Breast epithelium (tissue), 4 donors: Measurements from ENCODE around the gene CDH24. TPM values are rescaled to one million over a fixed set of nuclear protein-coding genes. Genes with fewer than 3 reads are reported as not detected.

Experiments used
- DNase-seq, 2 donors: peaks; one replicate each; pipeline ENCODE4 v3.0.0-alpha.2; 2019; ENCODE audit warnings: low spot score in 2 of 2
- H3K27ac ChIP-seq, 2 donors: fragments of 200-600 bp; sonication (generic) in 1 of 2; one replicate each; pipeline ENCODE4 v1.5.1; 2016 to 2019; ENCODE audit warnings: mild to moderate bottlenecking in 1 of 2
- H3K27me3 ChIP-seq, 2 donors: fragments of 200-600 bp; sonication (generic) in 1 of 2; one replicate each; pipeline versions ENCODE4 v1.5.1 to v1.6.0; 2017 to 2019; ENCODE audit warnings: control low read depth in 1 of 2, mild to moderate bottlenecking in 1 of 2
- H3K36me3 ChIP-seq: fragments of 200-600 bp; one replicate; pipeline ENCODE4 v1.5.1; 2019
- H3K4me1 ChIP-seq, 2 donors: fragments of 200-600 bp; sonication (generic); one replicate each; pipeline ENCODE4 v1.5.1; 2016 to 2019; ENCODE audit warnings: control low read depth in 1 of 2
- H3K4me3 ChIP-seq, 3 donors: fragments of 200-600 bp; sonication (generic); 1 replicate in 2 of 3; 2 replicates in 1 of 3; pipeline ENCODE4 v1.5.1; 2016 to 2019; ENCODE audit warnings: mild to moderate bottlenecking in 3 of 3, moderate library complexity in 2 of 3
- H3K9me3 ChIP-seq, 2 donors: fragments of 200-600 bp; sonication (generic) in 1 of 2; one replicate each; pipeline ENCODE4 v1.5.1; 2016 to 2019; ENCODE audit warnings: control low read depth in 1 of 2
- POLR2A ChIP-seq: fragments of 450-650 bp; IDR thresholded peaks from one replicate; pipeline ENCODE4 v1.6.1; 2016; ENCODE audit warnings: antibody characterized with exemption, mild to moderate bottlenecking, moderate library complexity
- POLR2AphosphoS5 ChIP-seq, 3 donors: sonication (generic); formaldehyde crosslinking; IDR thresholded peaks; one replicate each; pipeline ENCODE4 v1.6.1; 2017; ENCODE audit warnings: antibody characterized with exemption in 3 of 3
- intact Hi-C: fragments of 100-400 bp; cut with DNase I; formaldehyde crosslinking; loops from one replicate; pipeline ENCODE4 v1.15.1; 2023; ENCODE audit warnings: low total_unique reads
- total RNA-seq, 3 donors: library from RNA; depleted of rRNA; stranded (reverse); fragments of >200 nt; gene quantifications; one replicate each; pipeline ENCODE4 v1.1.0, GENCODE V29; 2016
- TF ChIP-seq, protein P1 (sequence below), 3 donors: fragments of 450-650 bp; IDR thresholded peaks; one replicate each; pipeline ENCODE4 v1.5.1; 2016 to 2017; ENCODE audit warnings: antibody characterized with exemption in 3 of 3, mild to moderate bottlenecking in 3 of 3, moderate library complexity in 3 of 3

The CDH24 gene
- total RNA-seq, 3 donors from 2014 or later, result 2.2 to 5.2 (median 3.2) TPM

DNA sequence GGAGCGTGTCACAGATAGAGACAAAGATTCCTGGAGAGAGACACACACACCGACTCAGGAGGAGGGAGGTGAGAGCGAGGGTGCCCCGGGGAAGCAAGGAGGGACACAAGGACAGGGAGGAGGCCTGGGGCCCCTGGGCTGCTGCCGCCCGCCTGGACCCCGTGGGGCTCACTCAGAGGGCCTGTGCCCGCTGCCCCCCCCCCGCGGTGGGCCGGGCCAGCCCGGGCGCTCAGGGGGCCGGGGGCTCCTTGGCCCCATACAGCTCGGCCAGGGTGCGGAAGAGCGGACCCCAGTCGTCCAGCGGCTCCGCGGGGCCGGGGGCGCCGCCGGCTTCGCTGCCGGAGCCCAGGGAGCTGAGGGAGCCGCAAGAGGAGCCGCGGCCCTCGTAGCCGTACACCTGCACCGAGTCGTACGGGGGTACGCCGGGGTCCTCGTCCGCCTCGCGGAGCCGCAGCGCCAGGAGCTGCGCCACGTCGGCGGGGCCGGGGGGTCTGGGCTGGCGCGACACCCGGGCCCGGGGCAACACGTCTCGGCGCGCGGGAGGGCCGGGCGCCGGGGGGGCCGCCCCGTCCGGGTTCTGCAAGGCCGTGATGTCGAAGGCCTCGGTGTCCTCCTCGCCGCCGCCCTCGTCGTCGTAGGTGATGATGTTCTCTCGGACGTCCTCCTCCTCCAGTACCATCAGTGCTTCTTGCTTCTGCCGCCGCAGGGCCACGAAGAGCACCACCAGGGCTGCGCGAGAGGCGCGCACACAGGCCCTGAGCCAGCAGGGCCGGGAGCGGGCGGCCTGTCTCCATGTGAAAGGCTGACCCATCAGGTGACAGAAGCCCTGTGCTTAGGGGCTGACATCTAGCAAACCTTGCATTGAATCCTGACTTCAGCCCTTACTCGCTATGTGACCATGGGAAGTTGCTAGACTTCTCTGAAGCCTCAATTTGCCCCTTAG lies 9.3 kb downstream of the CDH24 start:
- no peaks in the 10 kb centered on the region for H3K27me3 ChIP-seq
- intact Hi-C loops, result no loop called here
- H3K4me1 ChIP-seq, result no peaks in the 10 kb centered on the region
- no peak for DNase-seq
- no peaks in the 10 kb centered on the region for H3K9me3 ChIP-seq
- no peak overlapping the region for H3K4me3 ChIP-seq
- TF ChIP-seq, protein P1, sequence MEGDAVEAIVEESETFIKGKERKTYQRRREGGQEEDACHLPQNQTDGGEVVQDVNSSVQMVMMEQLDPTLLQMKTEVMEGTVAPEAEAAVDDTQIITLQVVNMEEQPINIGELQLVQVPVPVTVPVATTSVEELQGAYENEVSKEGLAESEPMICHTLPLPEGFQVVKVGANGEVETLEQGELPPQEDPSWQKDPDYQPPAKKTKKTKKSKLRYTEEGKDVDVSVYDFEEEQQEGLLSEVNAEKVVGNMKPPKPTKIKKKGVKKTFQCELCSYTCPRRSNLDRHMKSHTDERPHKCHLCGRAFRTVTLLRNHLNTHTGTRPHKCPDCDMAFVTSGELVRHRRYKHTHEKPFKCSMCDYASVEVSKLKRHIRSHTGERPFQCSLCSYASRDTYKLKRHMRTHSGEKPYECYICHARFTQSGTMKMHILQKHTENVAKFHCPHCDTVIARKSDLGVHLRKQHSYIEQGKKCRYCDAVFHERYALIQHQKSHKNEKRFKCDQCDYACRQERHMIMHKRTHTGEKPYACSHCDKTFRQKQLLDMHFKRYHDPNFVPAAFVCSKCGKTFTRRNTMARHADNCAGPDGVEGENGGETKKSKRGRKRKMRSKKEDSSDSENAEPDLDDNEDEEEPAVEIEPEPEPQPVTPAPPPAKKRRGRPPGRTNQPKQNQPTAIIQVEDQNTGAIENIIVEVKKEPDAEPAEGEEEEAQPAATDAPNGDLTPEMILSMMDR (IDR thresholded peaks at IDR 0.05), result no peak
- no peak for TF ChIP-seq POLR2A
- TF ChIP-seq POLR2AphosphoS5 (IDR thresholded peaks at IDR 0.05), result no peak
- H3K36me3 ChIP-seq, result no peaks in the 10 kb centered on the region
- no peak overlapping the region for H3K27ac ChIP-seq

DNA sequence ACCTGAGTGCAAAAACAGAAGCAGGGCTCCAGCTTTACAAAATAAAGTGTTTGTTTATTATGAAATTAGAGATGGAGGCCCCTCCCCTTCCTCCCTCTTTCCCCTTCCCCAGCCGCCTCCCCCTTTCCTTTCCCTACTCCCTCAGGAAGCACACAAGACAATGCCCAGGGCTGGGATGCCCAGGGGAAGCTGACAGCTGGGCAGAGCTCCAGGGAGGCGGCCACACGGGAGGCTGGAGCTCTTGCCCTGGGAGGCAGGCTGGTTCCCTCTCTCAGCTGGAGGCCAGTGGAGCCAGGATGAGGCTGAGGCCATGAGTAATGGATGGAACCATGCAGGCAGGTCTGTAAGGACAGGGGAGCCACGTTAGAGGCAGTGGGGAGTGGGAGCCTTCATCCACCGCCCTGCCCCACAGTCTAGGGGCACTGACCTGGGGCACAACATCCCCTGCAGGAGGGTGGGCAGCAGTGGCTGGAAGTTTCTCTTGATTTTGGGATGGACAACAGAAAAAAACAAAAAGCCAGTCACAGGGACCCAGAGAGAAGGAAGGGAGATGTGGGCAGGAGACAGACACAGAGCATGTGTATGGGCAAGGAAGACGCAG lies 10.2 kb downstream of the CDH24 start:
- no peaks in the 10 kb centered on the region for H3K4me1 ChIP-seq
- H3K27ac ChIP-seq, result no peak overlapping the region
- H3K9me3 ChIP-seq, result no peaks in the 10 kb centered on the region
- no peak for TF ChIP-seq POLR2AphosphoS5 (IDR thresholded peaks at IDR 0.05)
- TF ChIP-seq, protein P1 (IDR thresholded peaks at IDR 0.05), result no peak
- no peak for TF ChIP-seq POLR2A
- DNase-seq, result no peak
- no peaks in the 10 kb centered on the region for H3K36me3 ChIP-seq
- no peak overlapping the region for H3K4me3 ChIP-seq
- intact Hi-C loops, result no loop called here
- no peaks in the 10 kb centered on the region for H3K27me3 ChIP-seq

DNA sequence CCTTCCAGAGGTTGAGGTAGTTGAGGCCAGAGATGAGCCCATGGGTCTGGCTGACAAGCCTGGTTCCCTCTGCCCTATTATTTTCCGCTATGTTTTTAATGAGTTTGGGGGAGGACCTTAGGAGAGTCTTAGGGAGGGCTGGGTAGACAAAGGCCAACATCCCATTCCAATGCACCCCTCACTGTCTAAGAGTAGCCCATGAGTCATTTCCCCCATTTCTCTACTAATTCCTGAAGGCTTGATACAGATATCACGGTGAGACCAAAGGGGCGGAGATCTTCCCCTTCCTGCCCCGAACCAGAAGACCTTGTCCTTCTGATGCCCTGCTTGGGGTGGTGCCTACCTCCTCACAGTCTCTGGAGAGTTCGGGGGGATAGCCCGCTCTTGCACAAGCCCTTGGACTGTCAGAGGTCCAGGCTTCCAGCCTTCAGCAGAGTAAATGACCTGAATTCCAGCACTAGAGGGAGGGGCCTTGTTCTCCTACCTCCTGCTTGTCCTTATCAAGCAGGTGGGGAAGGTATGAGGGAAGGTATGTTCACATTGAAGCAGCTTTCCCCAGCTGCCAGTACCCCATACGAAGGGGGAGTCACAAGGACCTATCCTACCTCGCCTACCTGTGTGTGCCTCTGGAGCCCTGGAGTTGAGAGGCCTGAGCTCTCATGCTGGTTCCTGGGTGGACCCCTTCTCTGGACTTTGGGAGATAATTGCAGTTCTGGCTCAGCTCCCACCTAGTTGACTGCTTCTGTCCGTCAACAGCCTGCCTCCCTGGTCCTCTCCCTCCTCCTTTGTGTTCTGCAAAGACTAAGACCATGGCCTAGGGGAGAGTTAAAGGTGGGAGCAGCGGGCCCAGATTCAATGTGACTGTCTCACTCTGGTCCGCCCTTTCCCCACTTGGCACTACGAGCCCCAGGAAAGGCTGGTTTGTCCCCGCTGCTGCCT lies 11.6 kb downstream of the CDH24 start:
- no peak for DNase-seq
- TF ChIP-seq, protein P1 (IDR thresholded peaks at IDR 0.05), result no peak
- TF ChIP-seq POLR2A (no peak), POLR2AphosphoS5 (IDR thresholded peaks at IDR 0.05) (no peak)
- intact Hi-C loops, result no loop called here

DNA sequence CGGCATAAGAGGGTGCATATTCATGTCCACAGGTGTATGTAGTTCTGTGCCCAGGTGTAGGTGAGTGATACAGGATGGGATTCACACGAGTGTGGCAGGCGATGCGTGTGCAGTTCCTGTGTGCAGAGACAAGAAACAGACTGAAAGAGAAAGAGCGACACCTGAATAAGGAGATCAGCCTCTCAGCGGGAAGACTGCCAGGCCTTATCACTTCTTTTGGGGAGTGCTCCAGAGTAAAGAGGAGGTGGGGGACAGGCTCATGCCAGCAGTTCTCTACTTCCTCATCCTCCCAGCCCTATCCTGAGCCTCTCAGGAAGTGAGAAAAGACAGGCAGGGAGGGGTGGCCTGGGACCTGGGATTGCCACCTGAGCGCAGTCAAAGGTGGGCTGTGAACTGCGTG lies 12.5 kb downstream of the CDH24 start:
- intact Hi-C loops, result no loop called here
- Histone ChIP-seq H3K4me3 (no peak overlapping the region), H3K36me3 (no peaks in the 10 kb centered on the region), H3K4me1 (no peaks in the 10 kb centered on the region), H3K9me3 (no peaks in the 10 kb centered on the region), H3K27ac (no peak overlapping the region), H3K27me3 (no peaks in the 10 kb centered on the region)
- TF ChIP-seq POLR2AphosphoS5 (IDR thresholded peaks at IDR 0.05) (no peak), POLR2A (no peak)
- TF ChIP-seq, protein P1 (IDR thresholded peaks at IDR 0.05), result no peak
- DNase-seq, result no peak

More for the DNA sequence above, 11.6 kb downstream of the CDH24 start:
- no peaks in the 10 kb centered on the region for H3K36me3 ChIP-seq
- H3K27ac ChIP-seq, result no peak overlapping the region
- no peak overlapping the region for H3K4me3 ChIP-seq
- no peaks in the 10 kb centered on the region for H3K9me3 ChIP-seq
- H3K4me1 ChIP-seq, result no peaks in the 10 kb centered on the region
- no peaks in the 10 kb centered on the region for H3K27me3 ChIP-seq
